ENCODE measurements around the gene LTBP1.
"Not testable (repeated sequence)": the region's sequence is repeated elsewhere in the genome, so short reads cannot be mapped to it uniquely, and the experiment has no call there.

GRCh38 chr2:32983193-32983924, 36.6 kb downstream of the LTBP1 start:
- TF ChIP-seq CTCF, POLR2AphosphoS5, POLR2A (IDR thresholded peaks at IDR 0.05): not testable (repeated sequence)
